G401 (cell line): ENCODE data around the gene UST. TPM values are rescaled to one million over a fixed set of nuclear protein-coding genes. Genes with fewer than 3 reads are reported as not detected.
"Not testable (repeated sequence)": the region's sequence is repeated elsewhere in the genome, so short reads cannot be mapped to it uniquely, and the experiment has no call there.

ENCODE experiments used
- DNase-seq: peaks from one replicate; pipeline ENCODE4 v3.0.0-alpha.2; 2015; ENCODE audit warnings: low spot score
- in situ Hi-C: cut with HindIII; loops from 2 replicates; pipeline ENCODE4 v1.10.0; 2016; ENCODE audit warnings: low sequenced_read_pairs, mixed read lengths
- total RNA-seq: library from RNA; depleted of rRNA; stranded (reverse); fragments of >200 nt; shearing (Covaris generic); gene quantifications from 2 replicates; pipeline ENCODE4 v1.2.3, GENCODE V29; 2014

UST gene
- total RNA-seq, 1 experiment from 2014 or later: not detected

DNA sequence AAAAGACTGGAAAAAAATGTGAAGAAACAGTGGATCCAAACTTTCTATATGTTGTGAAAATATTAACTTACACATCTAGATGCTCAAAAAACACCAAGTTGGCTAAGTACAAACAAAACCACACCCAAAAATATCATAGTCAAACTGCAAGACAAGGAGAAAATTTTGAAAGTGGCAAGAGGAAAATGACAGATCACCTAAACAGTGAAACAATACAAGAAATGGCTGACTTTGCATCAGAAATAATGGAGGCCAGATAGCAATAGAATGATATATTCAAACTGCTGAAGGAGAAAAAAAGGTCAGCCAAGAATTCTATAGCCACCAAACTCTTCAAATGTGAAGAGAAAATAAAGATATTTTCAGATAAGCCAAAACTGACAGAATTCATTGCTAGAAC lies 22.4 kb upstream of the UST start:
- no peak for DNase-seq
- in situ Hi-C loops: no loop called here

DNA sequence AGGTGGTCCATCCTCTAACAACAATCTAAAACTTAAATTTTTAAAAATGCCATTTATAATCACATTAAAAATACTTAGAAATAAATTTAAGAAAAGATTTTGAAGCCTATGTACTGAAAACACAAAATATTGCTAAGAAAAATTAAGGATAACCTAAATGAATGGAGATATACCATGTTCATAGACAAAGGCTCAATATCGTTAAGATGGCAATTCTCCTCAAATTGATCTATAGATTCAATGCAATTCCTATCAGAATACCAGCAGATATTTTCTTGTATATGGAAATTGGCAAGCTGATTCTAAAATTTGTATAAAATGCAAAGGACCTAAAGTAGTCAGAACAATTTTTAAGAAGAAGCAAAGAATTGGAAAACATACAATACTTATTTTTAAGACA lies 19.7 kb upstream of the UST start:
- in situ Hi-C loops: no loop called here
- no peak for DNase-seq

DNA sequence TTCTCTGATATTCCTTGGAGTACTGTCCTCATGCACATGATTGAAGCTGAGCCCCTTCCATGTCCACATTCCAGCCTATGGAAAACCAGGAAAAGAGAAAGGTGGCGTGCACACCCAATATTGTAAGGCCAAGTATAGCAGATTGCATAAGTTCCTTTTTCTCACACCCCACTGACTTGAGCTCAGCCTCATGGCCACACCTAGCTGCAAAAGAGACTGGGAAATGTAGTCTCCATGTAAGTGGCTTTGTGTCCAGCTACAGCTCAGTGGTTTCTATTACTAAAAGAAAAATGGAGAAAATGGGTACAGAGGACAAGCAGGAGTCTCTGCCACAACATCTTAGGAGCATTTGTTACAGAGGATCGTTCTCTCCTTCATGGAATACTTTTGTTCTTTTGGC lies 10.8 kb upstream of the UST start:
- in situ Hi-C loops: no loop called here
- no peak for DNase-seq

DNA sequence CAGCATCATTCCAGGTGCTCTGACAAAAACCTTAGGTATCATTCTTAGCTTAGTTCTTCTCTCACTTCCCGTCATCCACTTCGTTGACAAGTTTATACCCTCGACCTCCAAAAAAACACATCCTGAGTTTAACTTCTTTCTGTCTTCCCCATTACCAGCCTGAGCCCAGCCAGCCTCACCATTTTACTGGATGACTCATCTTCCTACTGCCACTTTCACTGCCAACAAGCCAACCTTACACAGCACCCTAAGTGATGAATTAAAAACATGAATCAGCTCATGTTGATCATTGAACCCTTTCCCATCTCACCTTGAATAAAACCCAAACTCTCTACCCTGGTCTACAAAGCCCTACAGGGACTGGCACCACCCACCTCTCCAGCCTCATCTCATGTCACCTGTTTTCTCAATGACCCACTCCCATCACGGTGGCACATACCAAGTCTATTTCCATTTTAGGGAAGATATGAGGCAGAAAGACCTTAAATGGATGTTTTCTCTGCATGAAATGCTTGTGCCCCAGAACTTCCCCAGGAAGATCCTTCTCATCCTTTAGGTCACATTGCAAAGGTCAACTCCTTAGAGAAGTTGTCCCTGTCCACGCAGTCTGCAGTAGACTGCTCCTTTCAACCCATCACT lies 9.9 kb upstream of the UST start:
- in situ Hi-C loops: no loop called here
- no peak for DNase-seq

GRCh38 chr6:148737806-148738205 lies 9.0 kb upstream of the UST start:
- no peak for DNase-seq
- in situ Hi-C loops: no loop called here

GRCh38 chr6:148738946-148739821 lies 7.6 kb upstream of the UST start:
- in situ Hi-C loops: no loop called here
- no peak for DNase-seq

DNA sequence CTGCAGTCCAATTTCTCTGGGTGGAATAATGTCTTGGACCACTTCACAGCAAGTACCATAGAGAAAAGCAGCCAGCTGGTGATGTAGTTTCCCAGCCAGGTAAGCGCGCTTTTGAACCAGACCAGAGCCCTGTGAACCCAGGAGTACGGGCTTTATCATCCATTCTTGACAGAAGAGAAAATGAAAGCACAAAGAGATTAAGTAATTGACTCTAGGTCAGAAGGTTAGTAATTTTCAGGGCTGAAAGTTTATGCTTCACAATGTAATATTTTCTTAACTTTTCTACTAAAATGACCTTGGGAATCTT lies 7.1 kb upstream of the UST start:
- no peak for DNase-seq
- in situ Hi-C loops: no loop called here

DNA sequence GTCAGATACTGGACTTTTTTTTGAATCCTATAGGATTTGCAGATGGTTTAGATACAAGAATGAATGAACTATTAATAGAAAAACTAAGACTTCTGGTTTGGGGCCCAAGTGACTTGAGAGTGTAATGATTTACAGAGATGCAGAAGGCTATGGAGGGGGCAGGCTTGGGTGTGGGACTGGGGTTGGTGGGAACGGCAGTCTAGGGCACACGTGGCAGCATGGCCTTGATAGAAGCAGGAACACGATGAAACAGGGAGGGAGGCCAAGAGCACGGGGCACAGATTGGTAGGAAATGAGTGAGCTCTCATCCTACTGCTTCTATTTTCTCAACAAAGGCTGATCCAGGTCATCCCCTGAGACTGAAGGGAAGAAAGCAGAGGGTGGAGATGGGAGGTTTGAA lies 3.4 kb upstream of the UST start:
- in situ Hi-C loops: no loop called here
- DNase-seq: no peak

DNA sequence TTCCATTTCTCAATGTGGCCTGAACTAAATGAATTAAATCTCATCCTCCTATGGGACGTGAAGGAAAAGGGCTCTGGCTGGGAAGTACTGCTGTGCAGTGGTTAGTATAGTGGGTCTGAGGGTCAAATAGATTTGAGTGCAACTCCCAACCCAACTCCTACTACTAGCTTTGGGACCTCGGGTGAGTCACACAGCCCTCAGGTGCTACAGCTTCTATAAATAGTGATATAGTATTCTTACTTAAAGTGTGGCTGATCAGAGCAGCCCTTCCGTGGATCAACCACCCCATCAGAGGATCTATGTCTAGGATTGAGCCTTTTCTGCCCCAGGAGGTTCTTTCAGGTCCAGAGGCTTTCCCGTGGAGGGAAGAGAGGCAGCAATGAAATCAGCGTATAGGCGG lies 904 bp upstream of the UST start:
- peak; percentile 26 for DNase-seq
- in situ Hi-C loops: no loop called here

DNA sequence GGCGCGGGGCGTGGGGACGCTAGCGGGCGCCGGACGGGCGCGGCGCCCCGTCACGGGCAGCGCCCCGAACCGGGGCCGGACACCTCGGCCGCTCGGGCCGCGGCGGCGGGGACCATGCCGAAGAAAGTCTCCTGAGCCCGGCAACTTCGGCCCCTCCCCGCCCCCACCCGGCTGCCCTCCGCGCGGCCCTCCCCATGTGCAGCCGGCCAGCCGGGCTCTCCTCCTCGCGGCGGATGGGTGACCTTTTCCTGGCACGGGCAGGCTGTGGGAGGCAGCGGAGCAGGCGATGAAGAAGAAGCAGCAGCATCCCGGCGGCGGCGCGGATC lies 278 bp downstream of the UST start:
- in situ Hi-C loops: no loop called here
- peak; percentile 35 for DNase-seq

DNA sequence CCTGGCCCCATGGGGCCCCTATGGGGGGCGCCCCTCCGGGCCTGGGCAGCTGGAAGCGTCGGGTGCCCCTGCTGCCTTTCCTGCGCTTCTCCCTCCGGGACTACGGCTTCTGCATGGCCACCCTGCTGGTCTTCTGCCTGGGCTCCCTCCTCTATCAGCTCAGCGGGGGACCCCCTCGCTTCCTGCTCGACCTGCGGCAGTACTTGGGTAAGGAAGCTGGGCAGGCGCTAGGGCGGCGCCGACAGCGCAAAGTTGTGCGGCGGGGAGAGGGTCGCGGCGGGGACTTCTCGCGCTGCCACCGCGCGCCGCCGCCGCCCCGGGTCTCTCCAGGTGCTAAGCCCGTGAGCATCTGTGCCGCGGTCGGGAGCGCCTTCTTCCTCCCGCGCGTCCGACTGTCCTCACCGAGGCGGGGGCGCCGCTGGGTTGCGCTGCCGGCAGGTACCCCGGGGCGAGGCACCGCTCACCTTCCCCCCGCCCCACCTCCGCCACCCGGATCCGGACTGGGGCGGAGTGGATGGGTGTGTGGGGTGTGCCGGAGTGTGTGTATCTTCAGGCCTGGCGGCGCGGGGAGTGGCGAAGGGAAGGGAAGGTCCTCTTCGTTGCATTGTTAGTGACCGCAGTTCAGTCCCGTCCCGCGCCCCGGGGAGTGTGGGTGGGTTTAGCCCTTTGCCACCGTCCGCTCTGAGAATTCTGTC lies 788 bp downstream of the UST start:
- in situ Hi-C loops: no loop called here
- DNase-seq: peak; percentile 46

DNA sequence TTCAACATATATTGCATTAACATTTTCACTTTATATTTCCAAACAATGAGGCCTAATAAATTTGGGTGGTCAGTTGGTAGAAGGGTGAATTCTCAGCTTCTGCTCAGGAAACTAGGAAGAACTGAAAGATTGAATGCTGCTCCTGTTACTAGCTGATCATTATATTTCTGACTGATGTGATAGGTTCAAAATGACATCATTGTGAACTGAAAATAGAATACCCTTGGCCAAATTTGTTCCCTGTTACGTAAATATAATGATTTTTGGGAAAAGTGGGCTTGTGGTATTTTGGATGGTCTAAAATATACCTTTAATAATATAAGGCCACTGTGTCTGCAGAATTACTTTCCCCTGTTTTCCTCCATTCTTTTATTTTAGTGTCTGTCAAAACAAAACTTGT lies 2.8 kb downstream of the UST start:
- in situ Hi-C loops: no loop called here

DNA sequence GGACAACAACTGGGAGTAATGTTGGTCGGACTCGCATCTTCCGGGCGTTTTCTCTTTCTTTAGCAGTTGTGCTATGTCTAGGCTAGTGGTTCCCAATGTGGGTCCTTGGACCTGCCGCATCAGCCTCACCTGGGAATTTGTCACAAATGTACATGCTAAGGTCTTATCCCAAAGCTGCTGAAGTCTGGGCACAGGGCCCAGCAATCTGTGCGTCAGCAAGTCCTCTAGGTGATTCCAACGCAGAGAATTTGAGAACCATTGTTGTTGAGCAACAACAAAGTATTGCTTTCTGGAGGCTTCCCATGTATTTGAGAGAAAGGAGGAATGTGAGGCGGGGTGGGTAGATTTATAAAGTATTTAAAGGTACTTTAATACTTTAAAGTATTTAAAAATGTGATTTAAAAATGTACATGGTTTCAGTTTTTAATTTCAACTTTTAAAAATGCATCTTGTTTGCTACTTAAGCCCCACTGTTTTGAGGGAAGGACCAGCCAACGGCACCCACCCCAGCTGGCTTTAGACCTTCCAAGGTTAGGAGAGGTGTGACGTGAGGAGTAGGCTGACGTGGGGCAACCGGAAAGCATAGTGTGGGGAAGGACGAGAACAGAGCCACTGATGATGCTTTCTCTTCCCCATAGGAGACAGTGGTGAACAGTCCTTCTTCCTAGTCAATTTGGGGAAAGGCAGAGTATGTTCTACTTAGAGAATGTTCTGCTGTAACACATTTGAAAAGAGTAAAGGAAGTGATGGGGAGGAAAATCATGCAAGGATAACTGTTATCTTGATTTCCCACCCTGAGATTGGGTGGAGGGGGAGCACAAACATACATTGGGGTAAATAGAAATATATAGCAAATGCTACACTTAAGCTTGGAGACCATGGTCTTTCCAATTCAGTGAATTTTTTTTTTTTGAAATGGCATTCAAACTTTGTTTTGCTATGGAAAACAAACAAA lies 4.3 kb downstream of the UST start:
- DNase-seq: peak; percentile 78
- in situ Hi-C loops: no loop called here

More for the DNA sequence above, 2.8 kb downstream of the UST start:
- DNase-seq: no peak

DNA sequence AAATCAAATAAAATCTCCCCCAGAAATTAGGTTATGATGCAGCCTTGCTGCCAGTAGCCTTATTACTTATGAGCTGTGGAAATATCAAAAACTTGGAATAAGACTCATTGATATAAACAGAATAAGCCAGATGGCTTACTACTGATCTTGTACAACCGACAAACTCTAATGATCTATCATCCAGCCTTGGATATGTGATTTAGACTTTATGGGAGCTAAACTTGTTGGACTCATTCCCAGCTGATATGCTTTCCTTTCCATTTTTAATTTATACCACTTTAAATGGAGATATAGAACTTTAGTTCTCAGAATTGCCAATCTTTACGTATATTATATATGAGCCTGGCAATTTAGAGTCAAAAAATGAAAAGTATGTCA lies 5.0 kb downstream of the UST start:
- DNase-seq: no peak
- in situ Hi-C loops: no loop called here

- DNase-seq, in situ Hi-C loops: not testable (repeated sequence)
These were observed 8.5 kb downstream of the UST start for GRCh38 chr6:148755379-148755778.

- no peak for DNase-seq
- in situ Hi-C loops: no loop called here
These were observed 11.2 kb downstream of the UST start for GRCh38 chr6:148757944-148758480.

GRCh38 chr6:148758492-148758891 lies 11.7 kb downstream of the UST start:
- in situ Hi-C loops: no loop called here

DNA sequence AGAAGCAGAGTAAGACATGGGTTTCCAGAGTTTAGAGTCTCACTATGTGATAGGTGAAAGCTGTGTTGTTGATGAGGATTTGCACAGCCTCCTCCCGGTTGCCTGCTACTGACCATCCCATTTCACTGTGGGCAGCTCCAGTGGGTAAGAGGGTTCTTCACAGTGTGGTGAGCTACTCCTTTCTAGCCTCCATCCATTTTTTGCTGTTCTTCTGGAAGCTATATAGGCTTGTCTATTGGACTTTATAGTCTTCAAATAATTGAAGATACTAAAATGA lies 13.4 kb downstream of the UST start:
- in situ Hi-C loops: no loop called here
- DNase-seq: no peak

More at GRCh38 chr6:148758492-148758891, 11.7 kb downstream of the UST start:
- DNase-seq: peak; percentile 26
